DND-41 (cell line): ENCODE results near the gene ZNF688.

Experiments used
- ATAC-seq: fragments of 200-7000 bp; cut with Tn5 transposase; 3 replicates; pipeline ENCODE4 v1.9.1; 2021; ENCODE audit warnings: low read depth; ENCODE audit not compliant: insufficient read depth
- DNase-seq: peaks from one replicate; pipeline ENCODE4 v3.0.0-alpha.2; 2020
- H2AFZ ChIP-seq: 2 replicates; pipeline ENCODE4 v1.6.0; 2012; ENCODE audit warnings: low read depth, low read length
- H3K27ac ChIP-seq: 2 replicates; pipeline ENCODE4 v1.5.1; 2012; ENCODE audit warnings: low read length, inconsistent platforms
- H3K27me3 ChIP-seq: fragments of 200-600 bp; sonication (generic); 2 replicates; pipeline ENCODE4 v1.6.0; 2012; ENCODE audit warnings: low read length, mild to moderate bottlenecking, inconsistent platforms; ENCODE audit not compliant: insufficient read depth, poor library complexity
- H3K36me3 ChIP-seq: 2 replicates; pipeline ENCODE4 v1.5.1; 2012; ENCODE audit warnings: low read length, inconsistent platforms; ENCODE audit not compliant: insufficient read depth
- H3K4me1 ChIP-seq: 2 replicates; pipeline ENCODE4 v1.5.1; 2012; ENCODE audit warnings: mild to moderate bottlenecking, low read length; ENCODE audit not compliant: insufficient read depth
- H3K4me2 ChIP-seq: 2 replicates; pipeline ENCODE4 v1.6.0; 2012; ENCODE audit warnings: mild to moderate bottlenecking, moderate library complexity, low read length, inconsistent platforms; ENCODE audit not compliant: insufficient read depth
- H3K4me3 ChIP-seq, 2 experiments: fragments of 200-600 bp in 1 of 2; shearing (Covaris generic) in 1 of 2; 2 replicates each; pipeline ENCODE4 v1.5.1; 2012 to 2016; ENCODE audit warnings: inconsistent platforms in 2 of 2, low read length in 2 of 2, mild to moderate bottlenecking in 2 of 2, low read depth in 1 of 2, moderate library complexity in 1 of 2
- H3K79me2 ChIP-seq: 2 replicates; pipeline ENCODE4 v1.6.0; 2012; ENCODE audit warnings: low read length, inconsistent platforms; ENCODE audit not compliant: insufficient read depth
- H3K9ac ChIP-seq: 2 replicates; pipeline ENCODE4 v1.6.0; 2012; ENCODE audit warnings: low read depth, mild to moderate bottlenecking, inconsistent platforms, low read length, moderate library complexity
- H3K9me3 ChIP-seq: 2 replicates; pipeline ENCODE4 v1.5.1; 2012; ENCODE audit warnings: low read length, moderate library complexity, mild to moderate bottlenecking, inconsistent platforms; ENCODE audit not compliant: insufficient read depth, severe bottlenecking
- H4K20me1 ChIP-seq: 2 replicates; pipeline ENCODE4 v1.6.0; 2012; ENCODE audit warnings: low read length; ENCODE audit not compliant: insufficient read depth
- CTCF ChIP-seq: IDR thresholded peaks from 2 replicates; pipeline ENCODE4 v1.5.1; 2012; ENCODE audit warnings: borderline replicate concordance, low read length, moderate library complexity, mild to moderate bottlenecking; ENCODE audit not compliant: poor library complexity, severe bottlenecking; ENCODE audit errors: extremely low read depth
- EZH2 ChIP-seq: IDR thresholded peaks from 3 replicates; pipeline ENCODE4 v1.6.1; 2012; ENCODE audit warnings: borderline replicate concordance, low read depth, mild to moderate bottlenecking, moderate library complexity, low read length, inconsistent platforms; ENCODE audit not compliant: severe bottlenecking

The ZNF688 gene

GRCh38 chr16:30615358-30616091, 44.0 kb upstream of the ZNF688 start:
- Histone ChIP-seq H3K27ac (no peak overlapping the region), H3K27me3 (no peaks in the 10 kb centered on the region), H3K4me3 (no peak overlapping the region), H2AFZ (no peak overlapping the region), H3K9ac (no peak overlapping the region), H3K4me1 (peaks cover 10% of the 10 kb centered on the region), H3K9me3 (no peaks in the 10 kb centered on the region), H3K4me2 (no peak overlapping the region), H4K20me1 (no peaks in the 10 kb centered on the region), H3K36me3 (no peaks in the 10 kb centered on the region), H3K79me2 (0 out of 2 replicates have a peak, but pooled peaks cover under 1% of the 10 kb centered on the region)
- peak; percentile 85 for TF ChIP-seq CTCF
- TF ChIP-seq EZH2, result no peak
- peak; percentile 72 for DNase-seq
- peak; percentile 60 for ATAC-seq

- H3K4me3 ChIP-seq, result peak within 1 kb of the TSS; percentile 71 to 92
- no peaks in the 10 kb centered on the region for H3K27me3 ChIP-seq
- no peak for TF ChIP-seq EZH2
- peak; percentile 23 for TF ChIP-seq CTCF
- peak within 1 kb of the TSS; percentile 94 for H3K27ac ChIP-seq
- no peaks in the 10 kb centered on the region for H4K20me1 ChIP-seq
- peak within 1 kb of the TSS; percentile 83 for H2AFZ ChIP-seq
- H3K4me1 ChIP-seq, result peaks cover 31% of the 10 kb centered on the region
- H3K4me2 ChIP-seq, result peak within 1 kb of the TSS; percentile 85
- H3K9me3 ChIP-seq, result no peaks in the 10 kb centered on the region
- peaks cover 37% of the 10 kb centered on the region for H3K79me2 ChIP-seq
- peaks cover 32% of the 10 kb centered on the region for H3K36me3 ChIP-seq
- DNase-seq (peak; percentile 97), ATAC-seq (peak; percentile 92)
- H3K9ac ChIP-seq, result peak within 1 kb of the TSS; percentile 86
These were observed 38.7 kb upstream of the ZNF688 start, which contains the start of gene ZNF689 for GRCh38 chr16:30609926-30610839. ZNF689 (minus strand) TSS chr16:30610389; CDS start chr16:30610041, 348 bp downstream.

GRCh38 chr16:30609002-30609925, 37.8 kb upstream of the ZNF688 start:
- peak overlapping the region; percentile 85 for H3K4me2 ChIP-seq
- peak overlapping the region; percentile 86 for H3K9ac ChIP-seq
- H2AFZ ChIP-seq, result peak overlapping the region; percentile 77
- TF ChIP-seq CTCF, result no peak
- no peak for TF ChIP-seq EZH2
- H3K4me1 ChIP-seq, result peaks cover 31% of the 10 kb centered on the region
- peak; percentile 52 for DNase-seq
- peaks cover 39% of the 10 kb centered on the region for H3K79me2 ChIP-seq
- H3K27ac ChIP-seq, result peak overlapping the region; percentile 94
- H3K36me3 ChIP-seq, result peaks cover 41% of the 10 kb centered on the region
- H3K9me3 ChIP-seq, result no peaks in the 10 kb centered on the region
- 0 out of 2 replicates have a peak, but pooled peaks cover 1% of the 10 kb centered on the region for H4K20me1 ChIP-seq
- ATAC-seq, result peak; percentile 41
- H3K27me3 ChIP-seq, result no peaks in the 10 kb centered on the region
- H3K4me3 ChIP-seq, result peak overlapping the region; percentile 71 to 92
